ENCODE measurements around the gene VWCE. TPM values are rescaled to one million over a fixed set of nuclear protein-coding genes. Genes with fewer than 3 reads are reported as not detected.

The VWCE gene
- total RNA-seq, 1 experiment from 2014 or later = 2.5 TPM

DNA sequence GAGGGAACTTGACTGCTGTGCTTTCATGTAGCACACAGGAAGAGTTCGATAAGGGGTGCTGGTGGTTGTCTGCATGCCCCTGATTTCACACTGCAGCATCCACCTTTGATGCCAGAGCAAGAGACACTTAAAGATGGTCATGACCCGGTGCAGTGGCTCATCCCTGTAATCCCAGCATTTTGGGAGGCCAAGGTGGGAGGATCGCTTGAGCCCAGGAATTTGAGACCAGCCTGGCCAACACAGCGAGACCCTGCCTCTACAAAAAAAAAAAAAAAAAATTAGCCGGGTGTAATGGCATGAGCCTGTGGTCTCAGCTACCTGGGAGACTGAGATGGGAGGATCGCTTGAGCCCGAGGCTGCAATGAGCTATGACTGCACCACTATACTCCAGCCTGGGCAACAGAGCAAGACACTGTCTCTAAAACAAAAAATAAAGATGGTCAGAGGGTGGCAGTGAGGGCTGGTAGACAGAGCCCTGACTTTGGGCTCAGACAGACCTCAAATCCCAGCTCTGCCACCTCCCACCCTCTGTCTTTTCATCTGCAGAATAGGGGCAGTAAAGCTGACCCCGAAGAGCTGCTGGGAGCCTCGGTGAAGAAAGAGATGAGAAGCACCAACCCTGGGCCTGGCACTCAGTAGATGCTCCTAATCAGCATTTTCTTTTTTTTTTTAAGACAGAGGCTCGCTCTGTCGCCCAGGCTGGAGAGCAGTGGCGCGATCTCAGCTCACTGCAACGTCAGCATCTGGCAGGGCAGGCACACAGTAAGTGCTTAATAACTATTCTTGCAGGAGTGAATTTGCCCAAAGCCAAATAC lies 17.7 kb downstream of the VWCE start:
- ATAC-seq = no peak
- H4K20me1 ChIP-seq (ENCODE audit: insufficient read depth) = no peaks in the 10 kb centered on the region
- no peak overlapping the region for H3K4me2 ChIP-seq (ENCODE audit: low read length)
- H3K27ac ChIP-seq (ENCODE audit: low read depth, low read length) = no peak overlapping the region
- RAD21 ChIA-PET (ENCODE audit: low non-redundant PET in 1 of 2, low total read pairs in 2 of 2, uncharacterized antibody in 2 of 2, unreplicated experiment in 2 of 2) = no interaction called here
- H3K27me3 ChIP-seq (ENCODE audit: insufficient read depth, low read length) = no peaks in the 10 kb centered on the region
- H3K4me3 ChIP-seq (replicated peaks in 1 of 2; ENCODE audit: low read depth in 1 of 2, low read length in 2 of 2) = no peak overlapping the region
- POLR2A ChIA-PET = no interaction called here
- no peak for DNase-seq (ENCODE audit: low read depth, low spot score)
- H2AFZ ChIP-seq (ENCODE audit: low read depth, low read length, poor library complexity, severe bottlenecking) = no peak overlapping the region
- TF ChIP-seq FOSL1 (IDR thresholded peaks at IDR 0.05; ENCODE audit: low read depth) (no peak), TCF7L2 (IDR thresholded peaks at IDR 0.05; ENCODE audit: borderline replicate concordance, extremely low read depth, insufficient read depth, insufficient read length) (no peak), POLR2A (IDR thresholded peaks at IDR 0.05; ENCODE audit: borderline replicate concordance, extremely low read depth, insufficient read depth, insufficient read length) (no peak), YY1 (IDR thresholded peaks at IDR 0.05; ENCODE audit: extremely low read depth, insufficient replicate concordance, low read depth, low read length) (no peak), RAD21 (IDR thresholded peaks at IDR 0.05; ENCODE audit: low read depth) (no peak), JUND (IDR thresholded peaks at IDR 0.05) (no peak), CBX3 (IDR thresholded peaks at IDR 0.05; ENCODE audit: low read depth) (no peak), ZNF274 (IDR thresholded peaks at IDR 0.05; ENCODE audit: low read depth, low read length) (no peak), EGR1 (IDR thresholded peaks at IDR 0.05; ENCODE audit: low read depth) (no peak), ZFX (IDR thresholded peaks at IDR 0.05) (no peak), EZH2 (IDR thresholded peaks at IDR 0.05) (no peak), POLR2AphosphoS5 (IDR thresholded peaks at IDR 0.05; ENCODE audit: low read depth, low read length) (no peak), CEBPB (IDR thresholded peaks at IDR 0.05; ENCODE audit: low read depth) (no peak), SIN3A (IDR thresholded peaks at IDR 0.05; ENCODE audit: low read depth) (no peak)
- TF ChIP-seq, protein P1, sequence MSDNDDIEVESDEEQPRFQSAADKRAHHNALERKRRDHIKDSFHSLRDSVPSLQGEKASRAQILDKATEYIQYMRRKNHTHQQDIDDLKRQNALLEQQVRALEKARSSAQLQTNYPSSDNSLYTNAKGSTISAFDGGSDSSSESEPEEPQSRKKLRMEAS (IDR thresholded peaks at IDR 0.05) = no peak
- TF ChIP-seq, protein P2, sequence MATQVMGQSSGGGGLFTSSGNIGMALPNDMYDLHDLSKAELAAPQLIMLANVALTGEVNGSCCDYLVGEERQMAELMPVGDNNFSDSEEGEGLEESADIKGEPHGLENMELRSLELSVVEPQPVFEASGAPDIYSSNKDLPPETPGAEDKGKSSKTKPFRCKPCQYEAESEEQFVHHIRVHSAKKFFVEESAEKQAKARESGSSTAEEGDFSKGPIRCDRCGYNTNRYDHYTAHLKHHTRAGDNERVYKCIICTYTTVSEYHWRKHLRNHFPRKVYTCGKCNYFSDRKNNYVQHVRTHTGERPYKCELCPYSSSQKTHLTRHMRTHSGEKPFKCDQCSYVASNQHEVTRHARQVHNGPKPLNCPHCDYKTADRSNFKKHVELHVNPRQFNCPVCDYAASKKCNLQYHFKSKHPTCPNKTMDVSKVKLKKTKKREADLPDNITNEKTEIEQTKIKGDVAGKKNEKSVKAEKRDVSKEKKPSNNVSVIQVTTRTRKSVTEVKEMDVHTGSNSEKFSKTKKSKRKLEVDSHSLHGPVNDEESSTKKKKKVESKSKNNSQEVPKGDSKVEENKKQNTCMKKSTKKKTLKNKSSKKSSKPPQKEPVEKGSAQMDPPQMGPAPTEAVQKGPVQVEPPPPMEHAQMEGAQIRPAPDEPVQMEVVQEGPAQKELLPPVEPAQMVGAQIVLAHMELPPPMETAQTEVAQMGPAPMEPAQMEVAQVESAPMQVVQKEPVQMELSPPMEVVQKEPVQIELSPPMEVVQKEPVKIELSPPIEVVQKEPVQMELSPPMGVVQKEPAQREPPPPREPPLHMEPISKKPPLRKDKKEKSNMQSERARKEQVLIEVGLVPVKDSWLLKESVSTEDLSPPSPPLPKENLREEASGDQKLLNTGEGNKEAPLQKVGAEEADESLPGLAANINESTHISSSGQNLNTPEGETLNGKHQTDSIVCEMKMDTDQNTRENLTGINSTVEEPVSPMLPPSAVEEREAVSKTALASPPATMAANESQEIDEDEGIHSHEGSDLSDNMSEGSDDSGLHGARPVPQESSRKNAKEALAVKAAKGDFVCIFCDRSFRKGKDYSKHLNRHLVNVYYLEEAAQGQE (IDR thresholded peaks at IDR 0.05; ENCODE audit: low read depth) = no peak
- TF ChIP-seq, protein P3, sequence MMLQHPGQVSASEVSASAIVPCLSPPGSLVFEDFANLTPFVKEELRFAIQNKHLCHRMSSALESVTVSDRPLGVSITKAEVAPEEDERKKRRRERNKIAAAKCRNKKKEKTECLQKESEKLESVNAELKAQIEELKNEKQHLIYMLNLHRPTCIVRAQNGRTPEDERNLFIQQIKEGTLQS (IDR thresholded peaks at IDR 0.05) = no peak
- H3K9me3 ChIP-seq (ENCODE audit: control insufficient read depth in 1 of 2, insufficient read depth in 1 of 2, low read depth in 1 of 2, low read length in 2 of 2) = no peaks in the 10 kb centered on the region
- H3K4me1 ChIP-seq (ENCODE audit: control insufficient read depth in 1 of 2, insufficient read depth in 2 of 2, low read length in 2 of 2) = peaks cover 0 to 7% of the 10 kb centered on the region in 2 experiments; a peak in 2 of 4 replicates
- H3K36me3 ChIP-seq (ENCODE audit: control insufficient read depth in 1 of 2, insufficient read depth in 2 of 2, low read length in 2 of 2) = no peaks in the 10 kb centered on the region
- intact Hi-C loops (cut with micrococcal nuclease) = no loop called here
- no peaks in the 10 kb centered on the region for H3K79me2 ChIP-seq (ENCODE audit: insufficient read depth, low read length)
- CTCF ChIA-PET = no interaction called here
- no peak overlapping the region for H3K9ac ChIP-seq (ENCODE audit: low read length)
- no peaks in the 10 kb centered on the region for H3K9me2 ChIP-seq (ENCODE audit: insufficient read depth)
- no TSS peak for BruUV-seq (replicated peaks)
